ENCODE data around the gene MAP3K5.
"Not testable (repeated sequence)": the region's sequence is repeated elsewhere in the genome, so short reads cannot be mapped to it uniquely, and the experiment has no call there.

Gene MAP3K5

DNA sequence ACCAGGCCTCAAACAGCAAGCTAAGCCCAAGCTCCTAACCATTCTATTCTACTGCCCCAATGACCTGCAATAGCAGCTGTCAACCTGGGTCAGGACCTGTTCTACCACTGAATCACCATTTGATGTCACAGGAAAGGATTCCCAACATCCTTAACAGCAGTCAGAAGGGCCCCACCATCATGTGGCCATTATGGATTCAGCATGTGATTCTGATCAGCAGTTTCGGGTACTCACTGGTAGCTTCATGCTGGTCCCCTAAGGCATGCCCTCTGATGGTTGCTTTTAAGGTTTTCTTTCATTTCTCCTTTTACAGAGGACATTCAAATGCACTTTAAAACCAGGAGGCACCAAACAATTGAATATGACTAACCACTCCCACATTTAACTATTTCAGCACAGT is 204.8 kb downstream of the MAP3K5 start:
- no peaks in the 10 kb centered on the region for H4K20me1 ChIP-seq (ENCODE audit: insufficient read depth, low read length)
- H3K79me2 ChIP-seq (ENCODE audit: insufficient read depth, low read length): no peaks in the 10 kb centered on the region
- no peaks in the 10 kb centered on the region for H3K4me1 ChIP-seq (ENCODE audit: insufficient read depth, low read length, severe bottlenecking)
- no peak overlapping the region for H3K4me2 ChIP-seq (ENCODE audit: low read length)
- peaks cover 38% of the 10 kb centered on the region for H3K36me3 ChIP-seq (ENCODE audit: insufficient read depth, low read length)
- no peak overlapping the region for H3K27ac ChIP-seq (ENCODE audit: low read depth, low read length, poor library complexity, severe bottlenecking)
- no peaks in the 10 kb centered on the region for H3K9me3 ChIP-seq (ENCODE audit: low read length)
- no peak overlapping the region for H3K9ac ChIP-seq (ENCODE audit: low read length)
- no peaks in the 10 kb centered on the region for H3K9me2 ChIP-seq (ENCODE audit: low read depth, low read length)
- no peaks in the 10 kb centered on the region for H3K27me3 ChIP-seq (ENCODE audit: insufficient read depth, low read length)
- H2AFZ ChIP-seq (ENCODE audit: low read length): no peak overlapping the region
- TF ChIP-seq EZH2 (IDR thresholded peaks at IDR 0.05; ENCODE audit: borderline replicate concordance, low read length) (no peak), CTCF (IDR thresholded peaks at IDR 0.05; ENCODE audit: low read length) (no peak)
- H3K4me3 ChIP-seq (ENCODE audit: low read depth, low read length, poor library complexity, severe bottlenecking): no peak overlapping the region
- H3F3A ChIP-seq (ENCODE audit: insufficient read depth, low read length): no peaks in the 10 kb centered on the region

DNA sequence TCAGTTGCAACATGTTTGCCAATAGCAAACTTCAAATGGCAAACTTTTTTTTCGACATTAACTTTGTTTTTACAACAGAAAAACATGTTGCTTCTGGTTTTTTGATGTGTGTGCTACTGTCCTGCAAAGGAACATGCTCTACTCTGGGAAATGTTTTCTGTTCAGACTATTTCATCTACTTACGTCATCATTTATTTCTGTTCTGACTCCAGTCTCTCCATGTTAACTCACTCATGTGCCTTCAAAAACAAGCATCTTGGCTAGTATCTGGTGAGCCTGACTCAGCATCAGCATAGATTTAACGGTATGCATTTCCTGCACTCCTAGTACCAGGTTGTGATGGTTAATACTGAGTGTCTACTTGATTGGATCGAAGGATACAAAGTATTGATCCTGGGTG is 206.0 kb downstream of the MAP3K5 start:
- Histone ChIP-seq H3K27ac (ENCODE audit: low read depth, low read length, poor library complexity, severe bottlenecking) (no peak overlapping the region), H3K9me2 (ENCODE audit: low read depth, low read length) (no peaks in the 10 kb centered on the region), H4K20me1 (ENCODE audit: insufficient read depth, low read length) (no peaks in the 10 kb centered on the region), H3K27me3 (ENCODE audit: insufficient read depth, low read length) (no peaks in the 10 kb centered on the region), H3K9me3 (ENCODE audit: low read length) (no peaks in the 10 kb centered on the region), H3K4me1 (ENCODE audit: insufficient read depth, low read length, severe bottlenecking) (no peaks in the 10 kb centered on the region), H2AFZ (ENCODE audit: low read length) (no peak overlapping the region), H3K9ac (ENCODE audit: low read length) (no peak overlapping the region), H3K4me2 (ENCODE audit: low read length) (no peak overlapping the region), H3F3A (ENCODE audit: insufficient read depth, low read length) (no peaks in the 10 kb centered on the region), H3K4me3 (ENCODE audit: low read depth, low read length, poor library complexity, severe bottlenecking) (no peak overlapping the region), H3K79me2 (ENCODE audit: insufficient read depth, low read length) (no peaks in the 10 kb centered on the region), H3K36me3 (ENCODE audit: insufficient read depth, low read length) (peaks cover 26% of the 10 kb centered on the region)
- TF ChIP-seq EZH2 (IDR thresholded peaks at IDR 0.05; ENCODE audit: borderline replicate concordance, low read length): no peak
- no peak for TF ChIP-seq CTCF (IDR thresholded peaks at IDR 0.05; ENCODE audit: low read length)

DNA sequence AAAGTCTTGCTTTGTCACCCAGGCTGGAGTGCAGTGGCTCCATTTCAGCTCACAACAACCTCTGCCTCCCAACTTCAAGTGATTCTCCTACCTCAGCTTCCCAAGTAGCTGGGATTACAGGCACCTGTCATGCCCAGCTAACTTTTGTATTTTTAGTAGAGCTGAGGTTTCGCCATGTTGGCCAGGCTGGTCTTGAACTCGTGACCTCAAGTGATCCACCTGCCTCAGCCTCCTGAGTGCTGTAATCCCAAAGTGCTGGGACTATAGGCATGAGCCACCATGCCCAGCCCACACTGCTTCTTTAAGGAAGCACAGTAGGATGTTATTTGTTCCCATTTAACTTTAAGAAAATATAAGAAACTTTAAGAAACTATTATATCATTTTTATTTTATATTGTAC is 206.8 kb downstream of the MAP3K5 start:
- H3K4me3 ChIP-seq (ENCODE audit: low read depth, low read length, poor library complexity, severe bottlenecking); H3F3A ChIP-seq (ENCODE audit: insufficient read depth, low read length); H3K79me2 ChIP-seq (ENCODE audit: insufficient read depth, low read length); H3K9ac ChIP-seq (ENCODE audit: low read length); H3K4me2 ChIP-seq (ENCODE audit: low read length); H2AFZ ChIP-seq (ENCODE audit: low read length); H4K20me1 ChIP-seq (ENCODE audit: insufficient read depth, low read length); H3K27ac ChIP-seq (ENCODE audit: low read depth, low read length, poor library complexity, severe bottlenecking); H3K4me1 ChIP-seq (ENCODE audit: insufficient read depth, low read length, severe bottlenecking); H3K9me3 ChIP-seq (ENCODE audit: low read length); H3K9me2 ChIP-seq (ENCODE audit: low read depth, low read length); H3K27me3 ChIP-seq (ENCODE audit: insufficient read depth, low read length): not testable (repeated sequence)
- H3K36me3 ChIP-seq (ENCODE audit: insufficient read depth, low read length): peaks cover 23% of the 10 kb centered on the region

DNA sequence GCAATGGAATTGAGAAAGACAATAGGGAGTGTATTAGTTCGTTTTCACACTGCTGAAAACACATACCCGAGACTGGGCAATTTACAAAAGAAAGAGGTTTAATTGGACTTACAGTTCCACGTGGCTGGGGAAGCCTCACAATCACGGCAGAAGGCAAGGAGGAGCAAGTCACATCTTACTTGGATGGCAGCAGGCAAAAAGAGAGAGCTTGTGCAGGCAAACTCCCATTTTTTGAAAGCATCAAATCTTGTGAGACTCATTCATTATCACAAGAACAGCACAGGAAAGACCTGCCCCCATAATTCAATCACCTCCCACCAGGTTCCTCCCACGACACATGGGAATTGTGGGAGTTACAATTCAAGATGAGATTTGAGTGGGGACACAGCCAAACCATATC is 208.0 kb downstream of the MAP3K5 start:
- H3K79me2 ChIP-seq (ENCODE audit: insufficient read depth, low read length); H3K27ac ChIP-seq (ENCODE audit: low read depth, low read length, poor library complexity, severe bottlenecking); H3F3A ChIP-seq (ENCODE audit: insufficient read depth, low read length); H3K9ac ChIP-seq (ENCODE audit: low read length); H3K4me1 ChIP-seq (ENCODE audit: insufficient read depth, low read length, severe bottlenecking); H4K20me1 ChIP-seq (ENCODE audit: insufficient read depth, low read length); H2AFZ ChIP-seq (ENCODE audit: low read length); H3K27me3 ChIP-seq (ENCODE audit: insufficient read depth, low read length); H3K4me3 ChIP-seq (ENCODE audit: low read depth, low read length, poor library complexity, severe bottlenecking); H3K4me2 ChIP-seq (ENCODE audit: low read length); H3K9me3 ChIP-seq (ENCODE audit: low read length); H3K9me2 ChIP-seq (ENCODE audit: low read depth, low read length): not testable (repeated sequence)
- H3K36me3 ChIP-seq (ENCODE audit: insufficient read depth, low read length): peaks cover 25% of the 10 kb centered on the region; the same call in 1 of the 2 replicates

Data from OCI-LY1 (cell line).